ENCODE data around the gene CDH23. TPM values are rescaled to one million over a fixed set of nuclear protein-coding genes. Genes with fewer than 3 reads are reported as not detected.

CDH23 gene
- total and polyA plus RNA-seq, 2 of the 8 experiments (the other 6 are each of a cell fraction or from before 2014, with no cell fraction given): 1.9 to 4.9 TPM

GRCh38 chr10:71513936-71514335 is 117.2 kb downstream of the CDH23 start:
- Histone ChIP-seq H3K4ac (replicated peaks; ENCODE audit: insufficient read length, low read depth, low read length) (no peak overlapping the region), H3K9me3 (ENCODE audit: insufficient read depth in 2 of 2, low read depth in 1 of 2, low read length in 1 of 2) (no peaks in the 10 kb centered on the region), H3K4me2 (ENCODE audit: insufficient read depth in 1 of 2, low read depth in 2 of 2, low read length in 2 of 2) (no peak overlapping the region), H3K18ac (ENCODE audit: extremely low read depth, low read length) (no peak overlapping the region), H3K4me3 (ENCODE audit: extremely low read depth in 1 of 4, insufficient read depth in 2 of 4, low read depth in 3 of 4, low read length in 4 of 4) (no peak overlapping the region), H3K79me2 (ENCODE audit: control insufficient read depth in 1 of 2, insufficient read depth in 2 of 2, low read length in 2 of 2) (no peaks in the 10 kb centered on the region), H2BK15ac (ENCODE audit: low read length) (no peak overlapping the region), H2AK5ac (ENCODE audit: low read depth, low read length) (no peak overlapping the region), H3K23me2 (ENCODE audit: low read depth, low read length) (no peaks in the 10 kb centered on the region; the same call in 1 of the 2 replicates), H2BK20ac (ENCODE audit: low read length) (no peak overlapping the region), H4K5ac (ENCODE audit: insufficient read length, low read depth, low read length) (no peak overlapping the region), H3K27me3 (replicated peaks in 1 of 4; ENCODE audit: control insufficient read depth in 3 of 4, extremely low read depth in 1 of 4, insufficient read depth in 3 of 4, low read length in 3 of 4) (no peaks in the 10 kb centered on the region), H3K4me1 (replicated peaks in 1 of 4; ENCODE audit: control insufficient read depth in 3 of 4, insufficient read depth in 4 of 4, low read length in 3 of 4) (peaks cover 0 to 5% (median 0%) of the 10 kb centered on the region in 4 experiments; a peak in 2 of 7 replicates), H3K23ac (ENCODE audit: insufficient read length) (no peak overlapping the region), H3K79me1 (ENCODE audit: low read depth, low read length) (no peaks in the 10 kb centered on the region), H2BK12ac (ENCODE audit: low read depth, low read length) (no peak overlapping the region), H3K9ac (replicated peaks in 1 of 4; ENCODE audit: extremely low read depth in 1 of 4, low read depth in 3 of 4, low read length in 3 of 4) (no peak overlapping the region), H2BK5ac (ENCODE audit: low read depth, low read length) (no peak overlapping the region), H4K91ac (replicated peaks; ENCODE audit: insufficient read length, low read length) (no peak overlapping the region), H3K14ac (ENCODE audit: insufficient read length) (no peak overlapping the region), H4K20me1 (replicated peaks in 1 of 2; ENCODE audit: control insufficient read depth in 1 of 2, insufficient read depth in 2 of 2, low read length in 2 of 2) (no peaks in the 10 kb centered on the region), H3K36me3 (ENCODE audit: control insufficient read depth in 2 of 4, insufficient read depth in 4 of 4, low read length in 3 of 4) (no peaks in the 10 kb centered on the region), H3K56ac (replicated peaks; ENCODE audit: insufficient read length, low read depth, low read length) (no peak overlapping the region), H4K8ac (ENCODE audit: extremely low read depth, insufficient read depth, low read length) (no peak overlapping the region), H2BK120ac (replicated peaks; ENCODE audit: low read depth, low read length) (no peak overlapping the region), H2AFZ (ENCODE audit: low read length) (no peak overlapping the region), H3K27ac (ENCODE audit: low read depth, low read length) (no peak overlapping the region)
- TF ChIP-seq SIRT6 (IDR thresholded peaks at IDR 0.05; ENCODE audit: low read length) (no peak), CHD2 (IDR thresholded peaks at IDR 0.05; ENCODE audit: low read length) (no peak), KDM5A (IDR thresholded peaks at IDR 0.05; ENCODE audit: low read length) (no peak), SAP30 (IDR thresholded peaks at IDR 0.05; ENCODE audit: insufficient read depth, insufficient replicate concordance, low read length) (no peak), POLR2AphosphoS5 (IDR thresholded peaks at IDR 0.05; ENCODE audit: low read depth, low read length) (no peak), ASH2L (IDR thresholded peaks at IDR 0.05; ENCODE audit: low read length) (no peak), BACH1 (IDR thresholded peaks at IDR 0.05; ENCODE audit: low read length) (no peak)
- no peak for FAIRE-seq
- CTCF ChIA-PET (ENCODE audit: partially characterized antibody): interaction anchor here (0.7 to 4.5 kb wide), 13 partner anchors 10 to 194 kb away, joined by 3 to 31 read pairs (median 4); no protein-coding TSS in a partner anchor
- 93% methylated on average over 1 of the region's 1 CpG; no CpG with 5 or more reads in 1 of the 2 experiments for WGBS, 2 experiments (ENCODE audit: extremely low coverage in 1 of 2, insufficient coverage in 1 of 2, insufficient read length in 1 of 2, insufficient replicate concordance in 2 of 2, low coverage in 1 of 2, low lambda C conversion rate in 2 of 2, missing lambda C conversion rate in 1 of 2)
- POLR2A ChIA-PET (ENCODE audit: partially characterized antibody): interaction anchor here (1.4 kb wide), 1 partner anchor 10 kb away, joined by 4 read pairs; no protein-coding TSS in a partner anchor
- DNase-seq (ENCODE audit: low read depth in 1 of 2, low spot score in 2 of 2): no peak
